ENCODE data around the gene METTL23.

Gene METTL23

GRCh38 chr17:76726776-76727718 is at the start of gene METTL23:
METTL23 (plus strand) TSS chr17:76726839; CDS start chr17:76729711, 2,872 bp downstream.
- ATAC-seq: peak; percentile 53 to 54

GRCh38 chr17:76677406-76677805 is 49.2 kb upstream of the METTL23 start:
- ATAC-seq: no peak

GRCh38 chr17:76678330-76678729 is 48.3 kb upstream of the METTL23 start:
- peak; percentile 32 to 74 for ATAC-seq

GRCh38 chr17:76679239-76679638 is 47.4 kb upstream of the METTL23 start:
- ATAC-seq: no peak

- ATAC-seq: peak; percentile 38 to 60
Measured at GRCh38 chr17:76681222-76682137, 45.2 kb upstream of the METTL23 start.

- no peak for ATAC-seq
Measured at GRCh38 chr17:76682296-76682695, 44.3 kb upstream of the METTL23 start.

- no peak for ATAC-seq
Measured at GRCh38 chr17:76683011-76683755, 43.5 kb upstream of the METTL23 start.

- no peak for ATAC-seq
Measured at GRCh38 chr17:76683921-76684745, 42.5 kb upstream of the METTL23 start.

- ATAC-seq: no peak
Measured at GRCh38 chr17:76684756-76685155, 41.9 kb upstream of the METTL23 start.

- no peak for ATAC-seq
Measured at GRCh38 chr17:76685366-76685765, 41.3 kb upstream of the METTL23 start.

- ATAC-seq: no peak
Measured at GRCh38 chr17:76685846-76686245, 40.8 kb upstream of the METTL23 start.

GRCh38 chr17:76686538-76687297 is 39.9 kb upstream of the METTL23 start:
- ATAC-seq: no peak

- no peak for ATAC-seq
Measured at GRCh38 chr17:76687298-76688164, 39.1 kb upstream of the METTL23 start.

- ATAC-seq: no peak
Measured at GRCh38 chr17:76688165-76688622, 38.4 kb upstream of the METTL23 start.

- no peak for ATAC-seq
Measured at GRCh38 chr17:76689859-76690258, 36.8 kb upstream of the METTL23 start.

GRCh38 chr17:76690596-76691280 is 35.9 kb upstream of the METTL23 start:
- ATAC-seq: no peak

GRCh38 chr17:76691379-76692191 is 35.1 kb upstream of the METTL23 start:
- no peak for ATAC-seq
